Fibroblast of villous mesenchyme (primary cell): ENCODE data around the gene MARCHF3. TPM values are rescaled to one million over a fixed set of nuclear protein-coding genes. Genes with fewer than 3 reads are reported as not detected.

Experiments
- DNase-seq: peaks from one replicate; pipeline ENCODE4 v3.0.0-alpha.2; 2010; ENCODE audit warnings: low read depth
- H3K4me3 ChIP-seq: 2 replicates; pipeline ENCODE4 v1.5.1; 2011; ENCODE audit warnings: low read depth, mild to moderate bottlenecking, low read length
- CTCF ChIP-seq: IDR thresholded peaks from 2 replicates; pipeline ENCODE4 v1.5.1; 2012; ENCODE audit warnings: low read depth, mild to moderate bottlenecking, low read length; ENCODE audit not compliant: insufficient read depth
- total RNA-seq: library from RNA; depleted of rRNA; stranded (reverse); fragments of >200 nt; gene quantifications from 2 replicates; pipeline ENCODE4 v1.2.3, GENCODE V29; 2012

The MARCHF3 gene
- total RNA-seq, 1 donor, result 10.4 TPM

GRCh38 chr5:126872561-126873354, 157.6 kb downstream of the MARCHF3 start:
- no peak for DNase-seq
- TF ChIP-seq CTCF, result no peak
- no peak overlapping the region for H3K4me3 ChIP-seq

DNA sequence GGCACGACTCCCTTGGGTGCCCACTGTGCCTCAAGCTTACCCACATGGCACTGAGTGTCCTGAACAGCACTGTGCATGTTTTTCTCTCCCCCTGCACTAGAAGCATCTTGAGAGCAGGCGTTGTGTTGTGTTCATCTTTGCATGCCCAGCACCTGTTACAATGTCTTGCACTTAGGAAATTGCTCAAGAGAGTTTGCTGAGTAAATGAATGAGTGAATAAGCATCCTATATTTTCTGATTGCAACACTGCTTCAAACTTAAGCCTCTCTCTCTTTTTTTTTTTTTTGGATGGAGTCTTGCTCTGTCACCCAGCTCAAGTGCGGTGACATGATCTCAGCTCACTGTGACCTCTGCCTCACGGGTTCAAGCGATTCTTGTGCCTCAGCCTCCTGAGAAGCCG, 158.9 kb downstream of the MARCHF3 start:
- no peak for DNase-seq
- TF ChIP-seq CTCF, result no peak
- no peak overlapping the region for H3K4me3 ChIP-seq

- DNase-seq, result peak; percentile 34
- H3K4me3 ChIP-seq, result peak overlapping the region; percentile 12
- TF ChIP-seq CTCF, result no peak
These were observed 161.3 kb downstream of the MARCHF3 start for GRCh38 chr5:126869005-126869451.

DNA sequence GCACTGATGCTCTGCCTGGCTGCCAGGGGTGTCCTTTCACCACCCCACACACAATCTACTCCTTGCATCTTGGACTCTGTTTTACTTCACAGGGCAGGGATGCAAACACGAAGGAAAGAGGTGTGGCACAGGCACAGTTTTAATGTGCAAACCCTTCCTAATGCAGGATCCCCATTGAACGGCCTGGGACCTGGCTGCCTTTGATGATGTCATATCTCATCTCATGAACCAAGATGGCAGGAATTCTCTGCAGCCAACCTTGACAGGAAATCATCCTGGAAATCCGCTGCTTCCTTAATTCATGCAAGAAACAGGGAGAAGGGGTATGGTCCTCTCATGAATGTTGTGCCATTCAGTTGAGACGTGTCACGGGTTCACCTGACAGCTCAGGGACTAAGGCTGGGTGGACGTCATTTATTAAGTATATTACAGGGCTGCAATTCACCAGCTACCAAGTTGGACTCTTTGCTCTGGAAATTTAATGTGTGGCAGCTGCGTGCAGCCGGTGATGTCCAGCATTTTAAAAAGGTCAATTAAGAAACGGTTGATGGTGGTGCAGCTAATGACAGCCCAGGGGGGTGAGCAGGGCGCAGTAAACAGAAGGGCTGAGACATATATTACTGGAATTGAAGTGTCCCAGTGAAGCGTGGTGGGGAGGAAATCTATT, 161.9 kb downstream of the MARCHF3 start:
- TF ChIP-seq CTCF, result no peak
- H3K4me3 ChIP-seq, result no peak overlapping the region
- DNase-seq, result no peak

- no peak overlapping the region for H3K4me3 ChIP-seq
- no peak for TF ChIP-seq CTCF
- DNase-seq, result no peak
These were observed 163.3 kb downstream of the MARCHF3 start for GRCh38 chr5:126866851-126867636.

GRCh38 chr5:126865299-126865698, 165.1 kb downstream of the MARCHF3 start:
- no peak for TF ChIP-seq CTCF
- no peak for DNase-seq
- no peak overlapping the region for H3K4me3 ChIP-seq
